ENCODE data around the gene GIN1.

Gene GIN1

GRCh38 chr5:103112910-103113309 is 7.0 kb downstream of the GIN1 start:
- Histone ChIP-seq H3K4me3 (ENCODE audit: low read length) (no peak overlapping the region), H3K9me3 (replicated peaks; ENCODE audit: insufficient read depth, low read length) (no peaks in the 10 kb centered on the region), H3F3A (ENCODE audit: insufficient read depth, low read length) (no peaks in the 10 kb centered on the region), H2AFZ (ENCODE audit: low read length) (no peak overlapping the region), H3K36me3 (replicated peaks; ENCODE audit: insufficient read depth, low read length) (no peaks in the 10 kb centered on the region), H3K9me2 (replicated peaks; ENCODE audit: insufficient read depth, low read length) (no peaks in the 10 kb centered on the region), H3K9ac (ENCODE audit: low read length) (no peak overlapping the region), H4K20me1 (ENCODE audit: insufficient read depth, low read length) (no peaks in the 10 kb centered on the region), H3K79me2 (ENCODE audit: low read length) (peaks cover 16% of the 10 kb centered on the region), H3K4me1 (ENCODE audit: low read length) (no peaks in the 10 kb centered on the region), H3K27ac (ENCODE audit: low read length) (no peak overlapping the region), H3K4me2 (ENCODE audit: low read depth, low read length) (no peak overlapping the region), H3K27me3 (replicated peaks; ENCODE audit: insufficient read depth, low read length) (no peaks in the 10 kb centered on the region)
- no peak for DNase-seq
- TF ChIP-seq EZH2phosphoT487 (IDR thresholded peaks at IDR 0.05; ENCODE audit: low read length) = no peak
- no peak for TF ChIP-seq EZH2 (optimal IDR thresholded peaks at IDR 0.05; ENCODE audit: low read depth, low read length)
- TF ChIP-seq, protein P1, sequence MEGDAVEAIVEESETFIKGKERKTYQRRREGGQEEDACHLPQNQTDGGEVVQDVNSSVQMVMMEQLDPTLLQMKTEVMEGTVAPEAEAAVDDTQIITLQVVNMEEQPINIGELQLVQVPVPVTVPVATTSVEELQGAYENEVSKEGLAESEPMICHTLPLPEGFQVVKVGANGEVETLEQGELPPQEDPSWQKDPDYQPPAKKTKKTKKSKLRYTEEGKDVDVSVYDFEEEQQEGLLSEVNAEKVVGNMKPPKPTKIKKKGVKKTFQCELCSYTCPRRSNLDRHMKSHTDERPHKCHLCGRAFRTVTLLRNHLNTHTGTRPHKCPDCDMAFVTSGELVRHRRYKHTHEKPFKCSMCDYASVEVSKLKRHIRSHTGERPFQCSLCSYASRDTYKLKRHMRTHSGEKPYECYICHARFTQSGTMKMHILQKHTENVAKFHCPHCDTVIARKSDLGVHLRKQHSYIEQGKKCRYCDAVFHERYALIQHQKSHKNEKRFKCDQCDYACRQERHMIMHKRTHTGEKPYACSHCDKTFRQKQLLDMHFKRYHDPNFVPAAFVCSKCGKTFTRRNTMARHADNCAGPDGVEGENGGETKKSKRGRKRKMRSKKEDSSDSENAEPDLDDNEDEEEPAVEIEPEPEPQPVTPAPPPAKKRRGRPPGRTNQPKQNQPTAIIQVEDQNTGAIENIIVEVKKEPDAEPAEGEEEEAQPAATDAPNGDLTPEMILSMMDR (IDR thresholded peaks at IDR 0.05; ENCODE audit: low read length) = no peak

DNA sequence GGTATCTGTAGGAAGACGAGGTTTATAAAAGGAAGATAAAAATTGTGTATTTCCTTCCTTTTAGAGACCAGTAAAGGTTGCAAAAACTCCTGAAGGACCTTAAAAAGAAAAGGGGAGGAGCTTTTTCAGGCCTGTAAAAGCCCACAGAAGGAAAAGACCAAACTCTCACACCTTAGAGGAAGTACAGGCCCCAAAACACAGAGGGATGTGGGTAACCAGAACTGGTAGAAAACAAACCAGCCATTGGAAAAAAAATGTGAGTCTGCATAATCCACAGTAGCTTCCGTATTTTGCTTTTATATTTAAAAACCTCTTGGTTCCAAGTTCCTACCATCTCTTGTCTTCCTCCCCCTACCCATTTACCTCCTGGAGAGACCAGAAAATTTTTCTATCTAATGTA is 8.5 kb downstream of the GIN1 start:
- no peaks in the 10 kb centered on the region for H3K36me3 ChIP-seq (replicated peaks; ENCODE audit: insufficient read depth, low read length)
- H3F3A ChIP-seq (ENCODE audit: insufficient read depth, low read length) = no peaks in the 10 kb centered on the region
- no peaks in the 10 kb centered on the region for H3K9me3 ChIP-seq (replicated peaks; ENCODE audit: insufficient read depth, low read length)
- no peaks in the 10 kb centered on the region for H3K4me1 ChIP-seq (ENCODE audit: low read length)
- no peaks in the 10 kb centered on the region for H3K27me3 ChIP-seq (replicated peaks; ENCODE audit: insufficient read depth, low read length)
- no peak overlapping the region for H2AFZ ChIP-seq (ENCODE audit: low read length)
- H3K27ac ChIP-seq (ENCODE audit: low read length) = no peak overlapping the region
- TF ChIP-seq, protein P1 (IDR thresholded peaks at IDR 0.05; ENCODE audit: low read length) = no peak
- no peak for TF ChIP-seq EZH2 (optimal IDR thresholded peaks at IDR 0.05; ENCODE audit: low read depth, low read length)
- no peak for TF ChIP-seq EZH2phosphoT487 (IDR thresholded peaks at IDR 0.05; ENCODE audit: low read length)
- no peak for DNase-seq
- no peak overlapping the region for H3K4me3 ChIP-seq (ENCODE audit: low read length)
- H3K4me2 ChIP-seq (ENCODE audit: low read depth, low read length) = no peak overlapping the region
- H4K20me1 ChIP-seq (ENCODE audit: insufficient read depth, low read length) = no peaks in the 10 kb centered on the region
- no peak overlapping the region for H3K9ac ChIP-seq (ENCODE audit: low read length)
- peaks cover 7% of the 10 kb centered on the region; the same call in 1 of the 2 replicates for H3K79me2 ChIP-seq (ENCODE audit: low read length)
- no peaks in the 10 kb centered on the region for H3K9me2 ChIP-seq (replicated peaks; ENCODE audit: insufficient read depth, low read length)

GRCh38 chr5:103110403-103110802 is 9.5 kb downstream of the GIN1 start:
- no peak overlapping the region for H3K27ac ChIP-seq (ENCODE audit: low read length)
- no peak for TF ChIP-seq EZH2phosphoT487 (IDR thresholded peaks at IDR 0.05; ENCODE audit: low read length)
- no peak overlapping the region for H3K4me2 ChIP-seq (ENCODE audit: low read depth, low read length)
- H3K4me3 ChIP-seq (ENCODE audit: low read length) = no peak overlapping the region
- no peaks in the 10 kb centered on the region for H3K79me2 ChIP-seq (ENCODE audit: low read length)
- H3F3A ChIP-seq (ENCODE audit: insufficient read depth, low read length) = no peaks in the 10 kb centered on the region
- no peaks in the 10 kb centered on the region for H4K20me1 ChIP-seq (ENCODE audit: insufficient read depth, low read length)
- no peaks in the 10 kb centered on the region; the same call in 1 of the 2 replicates for H3K36me3 ChIP-seq (replicated peaks; ENCODE audit: insufficient read depth, low read length)
- H2AFZ ChIP-seq (ENCODE audit: low read length) = no peak overlapping the region
- no peaks in the 10 kb centered on the region for H3K27me3 ChIP-seq (replicated peaks; ENCODE audit: insufficient read depth, low read length)
- H3K9me2 ChIP-seq (replicated peaks; ENCODE audit: insufficient read depth, low read length) = no peaks in the 10 kb centered on the region
- DNase-seq = no peak
- H3K4me1 ChIP-seq (ENCODE audit: low read length) = no peaks in the 10 kb centered on the region
- no peak overlapping the region for H3K9ac ChIP-seq (ENCODE audit: low read length)
- no peaks in the 10 kb centered on the region for H3K9me3 ChIP-seq (replicated peaks; ENCODE audit: insufficient read depth, low read length)

- H3K4me1 ChIP-seq (ENCODE audit: low read length) = no peaks in the 10 kb centered on the region
- no peaks in the 10 kb centered on the region for H3K27me3 ChIP-seq (replicated peaks; ENCODE audit: insufficient read depth, low read length)
- no peak overlapping the region for H3K4me2 ChIP-seq (ENCODE audit: low read depth, low read length)
- H3K4me3 ChIP-seq (ENCODE audit: low read length) = no peak overlapping the region
- no peaks in the 10 kb centered on the region for H3K9me2 ChIP-seq (replicated peaks; ENCODE audit: insufficient read depth, low read length)
- H3K9ac ChIP-seq (ENCODE audit: low read length) = no peak overlapping the region
- no peaks in the 10 kb centered on the region; the same call in 1 of the 2 replicates for H3K36me3 ChIP-seq (replicated peaks; ENCODE audit: insufficient read depth, low read length)
- H3K79me2 ChIP-seq (ENCODE audit: low read length) = no peaks in the 10 kb centered on the region
- no peak overlapping the region for H3K27ac ChIP-seq (ENCODE audit: low read length)
- no peaks in the 10 kb centered on the region for H3K9me3 ChIP-seq (replicated peaks; ENCODE audit: insufficient read depth, low read length)
- H3F3A ChIP-seq (ENCODE audit: insufficient read depth, low read length) = no peaks in the 10 kb centered on the region
- no peak overlapping the region for H2AFZ ChIP-seq (ENCODE audit: low read length)
- TF ChIP-seq EZH2 (optimal IDR thresholded peaks at IDR 0.05; ENCODE audit: low read depth, low read length) = no peak
- TF ChIP-seq, protein P1 (IDR thresholded peaks at IDR 0.05; ENCODE audit: low read length) = no peak
- TF ChIP-seq EZH2phosphoT487 (IDR thresholded peaks at IDR 0.05; ENCODE audit: low read length) = no peak
- no peak for DNase-seq
- H4K20me1 ChIP-seq (ENCODE audit: insufficient read depth, low read length) = no peaks in the 10 kb centered on the region
Measured at GRCh38 chr5:103109277-103109676, 10.7 kb downstream of the GIN1 start.
